NCI-H2171 (cell line): Measurements from ENCODE around the gene VWA3B.
"Not testable (repeated sequence)": the region's sequence is repeated elsewhere in the genome, so short reads cannot be mapped to it uniquely, and the experiment has no call there.

ENCODE experiments used
- DNase-seq: peaks from one replicate; lab custom pipeline; 2025; lab: John Stamatoyannopoulos, UW

The VWA3B gene

DNA sequence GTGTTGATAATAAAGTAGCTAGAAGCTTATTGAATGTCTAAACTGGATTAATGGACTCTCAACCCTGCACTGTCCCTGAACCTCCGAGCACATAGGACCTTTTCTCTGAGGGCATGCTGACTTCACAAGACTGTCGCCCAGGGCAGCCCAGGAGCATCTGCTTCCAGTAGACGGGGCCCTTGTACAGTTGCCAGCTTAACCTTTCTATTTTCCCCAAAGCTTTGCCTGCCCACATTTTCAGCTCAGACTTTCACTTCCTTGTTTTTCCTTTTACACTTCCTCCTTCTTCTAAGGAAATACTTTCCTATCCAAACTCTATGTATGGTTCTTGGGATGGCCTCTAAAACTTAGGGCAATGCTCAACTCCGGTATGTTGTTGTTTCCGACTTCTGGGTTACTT is 1.3 kb downstream of the VWA3B start:
- no peak for DNase-seq

DNA sequence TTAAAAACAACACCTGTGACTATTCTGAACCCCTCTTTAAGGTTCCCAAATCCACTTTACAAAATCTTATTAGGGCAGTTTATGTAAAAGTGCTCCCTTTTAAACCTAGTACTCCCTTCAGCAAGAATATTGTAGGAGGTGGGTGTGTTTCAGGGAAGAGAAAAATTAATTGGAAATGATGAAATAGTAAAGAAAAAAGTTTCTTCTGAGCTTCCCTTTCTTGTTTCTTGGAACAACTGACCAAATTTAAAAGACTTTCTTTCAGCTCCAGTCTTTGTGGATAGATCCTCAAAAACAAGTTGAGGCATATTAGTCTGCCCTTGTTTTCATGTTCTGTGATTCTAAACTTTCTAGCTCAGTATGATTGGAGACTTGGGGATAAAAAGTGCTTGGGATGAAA is 3.0 kb downstream of the VWA3B start:
- no peak for DNase-seq

DNA sequence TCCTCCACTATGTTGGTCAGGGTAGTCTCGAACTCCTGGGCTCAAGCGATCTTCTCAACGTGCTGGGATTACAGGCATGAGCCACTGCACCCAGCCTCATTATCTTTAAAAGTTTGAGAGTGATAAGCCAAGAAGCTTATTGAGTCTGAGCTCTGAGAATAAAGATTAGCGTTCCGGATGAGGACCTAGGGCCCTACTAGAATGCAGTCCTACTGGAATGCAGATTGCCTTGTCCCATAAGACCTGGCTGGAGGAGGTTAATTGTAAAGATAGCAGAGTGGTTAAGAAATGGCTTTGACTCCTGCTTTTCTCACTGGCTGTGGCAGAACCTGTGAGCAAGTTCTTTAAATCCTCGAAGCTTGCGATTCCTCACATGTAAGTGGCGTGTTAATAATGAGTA is 4.0 kb downstream of the VWA3B start:
- DNase-seq = no peak

DNA sequence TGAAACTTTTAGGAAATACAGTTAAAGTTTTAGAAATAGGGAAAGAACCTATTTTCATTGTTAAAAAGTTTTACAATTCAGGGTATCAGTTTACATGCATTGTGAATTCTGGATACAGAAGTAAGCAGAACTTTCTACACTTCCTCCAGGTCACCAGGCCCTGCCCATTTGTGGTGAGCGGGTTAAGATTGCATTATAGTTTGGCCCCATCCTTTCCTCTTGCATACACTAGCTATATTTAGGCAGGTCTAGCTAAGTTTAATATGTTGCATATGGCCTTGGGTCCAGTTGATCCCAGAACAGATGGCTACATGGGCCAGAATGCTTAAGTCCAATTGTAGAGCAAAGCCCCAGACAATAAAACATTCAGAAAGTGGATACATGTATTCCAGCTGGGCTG is 4.8 kb downstream of the VWA3B start:
- DNase-seq = no peak

DNA sequence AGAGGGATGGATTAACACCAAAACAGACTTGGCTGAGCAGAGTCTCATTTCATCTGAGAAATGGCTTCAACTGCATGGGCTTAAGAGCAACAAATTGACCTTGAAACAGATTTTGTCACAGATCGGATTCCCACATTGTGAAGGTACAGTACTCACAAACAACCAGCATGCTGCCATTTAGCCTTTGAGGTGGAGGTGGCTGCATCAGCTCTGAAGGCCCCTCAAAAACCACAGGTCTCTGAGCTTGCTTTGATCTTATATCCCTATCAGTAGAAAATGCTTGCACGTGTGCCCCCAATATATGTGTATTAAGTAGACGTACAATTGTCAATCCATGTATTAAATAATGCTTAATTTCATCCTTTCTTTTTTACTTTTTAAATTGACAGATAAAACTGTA is 6.2 kb downstream of the VWA3B start:
- DNase-seq = no peak

DNA sequence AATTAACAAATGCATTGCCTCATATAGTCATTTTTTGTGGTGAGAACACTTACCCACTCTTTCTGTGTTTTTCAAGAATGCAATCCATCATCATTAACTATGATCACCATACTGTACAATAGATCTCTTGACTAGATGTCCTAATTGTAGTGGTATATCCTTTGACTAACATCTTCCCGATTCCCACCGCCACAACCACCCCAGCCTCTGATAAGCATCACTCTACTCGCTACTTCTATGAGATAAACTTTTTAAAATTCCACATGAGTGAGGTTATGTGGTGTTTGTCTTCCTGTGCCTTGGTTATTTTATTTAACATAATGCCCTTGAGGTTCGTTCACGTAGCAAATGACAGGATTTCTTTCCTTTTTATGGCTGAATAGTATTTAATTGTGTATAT is 6.6 kb downstream of the VWA3B start:
- no peak for DNase-seq

DNA sequence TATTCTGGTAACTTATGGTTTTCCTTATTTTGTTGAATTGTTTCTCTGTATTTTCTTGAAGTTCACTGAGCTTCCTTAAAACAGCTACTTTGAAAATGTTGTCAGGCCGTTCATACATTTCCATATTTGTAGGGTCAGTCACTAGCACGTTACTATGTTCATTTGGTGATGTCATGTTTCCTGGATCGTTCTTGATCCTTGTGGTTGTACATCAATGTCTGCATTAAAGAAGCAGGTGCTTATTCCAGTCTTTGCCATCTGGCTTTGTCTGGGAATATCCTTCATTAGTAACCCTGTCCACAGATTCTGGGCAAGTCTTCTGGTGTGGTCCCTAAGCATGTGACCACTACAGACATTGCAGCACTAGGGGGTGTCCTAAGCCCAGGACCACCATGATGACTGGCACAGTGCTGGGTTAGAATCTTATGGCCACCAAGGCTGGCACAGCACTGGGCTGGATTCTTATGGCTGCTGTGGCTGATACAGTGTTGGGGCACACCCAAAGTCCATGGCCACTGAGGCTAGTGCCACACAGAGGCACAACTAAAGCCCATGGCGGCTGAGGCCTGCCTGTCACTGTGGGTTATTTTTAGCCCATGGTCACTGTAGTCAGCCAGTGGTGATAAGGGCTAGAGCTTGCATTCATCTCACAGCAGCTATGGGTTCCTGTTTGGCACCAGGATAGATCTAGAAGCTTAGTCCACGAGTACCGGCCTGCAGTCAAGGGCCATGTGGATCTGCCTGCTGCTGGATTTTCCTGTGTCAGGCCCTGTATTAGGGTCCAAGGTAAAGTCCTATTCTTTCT is 13.2 kb downstream of the VWA3B start:
- no peak for DNase-seq

DNA sequence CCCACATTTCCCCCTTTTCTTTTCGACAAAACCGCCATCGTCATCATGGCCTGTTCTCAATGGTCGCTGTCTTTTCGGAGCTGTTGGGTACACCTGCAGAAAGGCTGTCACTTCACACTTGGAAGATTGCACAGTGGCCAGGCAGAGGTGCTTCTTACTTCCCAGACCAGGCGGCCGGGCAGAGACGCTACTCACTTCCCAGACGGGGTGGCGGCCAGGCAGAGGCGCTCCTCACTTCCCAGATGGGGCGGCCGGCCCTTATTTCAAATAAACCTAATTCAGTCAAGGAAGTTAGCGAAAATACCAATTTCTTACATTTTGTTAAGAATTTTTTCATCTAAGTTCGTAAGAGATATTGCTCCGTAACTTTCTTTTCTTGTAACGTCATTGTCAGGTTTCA is 15.3 kb downstream of the VWA3B start:
- DNase-seq = not testable (repeated sequence)

DNA sequence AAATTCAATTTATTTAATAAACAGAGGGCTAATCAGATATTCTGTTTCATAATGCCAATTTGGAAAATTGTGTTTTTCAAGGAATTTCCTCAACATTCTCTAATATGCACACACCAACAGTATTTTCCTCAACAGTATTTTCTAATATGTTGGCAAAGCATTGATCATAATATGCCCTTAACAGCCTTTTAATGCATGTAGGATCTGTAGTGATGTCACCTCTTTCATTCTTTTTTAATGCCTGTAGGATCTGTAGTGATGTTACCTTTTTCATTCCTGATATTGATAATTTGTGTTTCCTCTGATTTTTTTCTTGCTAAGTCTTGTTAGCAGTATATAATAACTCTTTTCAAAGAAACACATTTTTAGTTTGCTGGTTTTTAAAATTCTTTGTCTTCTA is 15.9 kb downstream of the VWA3B start:
- DNase-seq = no peak

DNA sequence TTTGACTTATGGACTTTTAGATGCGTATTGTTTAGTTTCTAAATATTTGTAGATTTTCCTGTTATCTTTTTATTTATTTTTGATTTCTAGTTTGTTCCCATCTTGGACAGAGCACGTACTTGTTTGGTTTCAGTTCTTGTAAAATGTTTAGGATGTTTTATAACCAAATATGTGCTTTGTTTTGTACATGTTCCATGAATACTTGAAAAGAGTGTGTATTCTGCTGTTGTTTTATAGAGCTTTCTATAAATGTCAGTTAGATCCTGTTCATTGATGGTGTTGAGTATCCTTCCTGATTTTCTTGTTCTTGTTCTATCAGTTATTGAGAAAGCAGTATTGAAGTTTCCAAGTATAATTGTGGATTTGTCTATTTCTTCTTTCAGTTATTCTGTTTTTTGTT is 21.1 kb downstream of the VWA3B start:
- no peak for DNase-seq

DNA sequence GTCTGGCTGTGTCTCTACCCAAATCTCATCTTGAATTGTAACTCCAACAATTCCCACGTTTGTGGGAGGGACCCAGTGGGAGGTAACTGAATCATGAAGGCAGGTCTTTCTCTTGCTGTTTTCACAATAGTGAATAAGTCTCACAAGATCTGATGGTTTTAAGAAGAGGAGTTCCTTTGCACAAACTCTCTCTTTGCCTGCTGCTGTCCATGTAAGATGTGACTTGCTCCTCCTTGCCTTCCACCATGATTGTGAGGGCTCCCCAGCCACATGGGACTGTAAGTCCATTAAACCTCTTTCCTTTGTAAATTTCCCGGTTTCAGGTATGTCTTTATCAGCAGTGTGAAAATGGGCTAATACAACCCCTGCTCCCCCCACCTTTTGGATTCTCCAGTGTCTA is 23.8 kb downstream of the VWA3B start:
- DNase-seq = no peak

DNA sequence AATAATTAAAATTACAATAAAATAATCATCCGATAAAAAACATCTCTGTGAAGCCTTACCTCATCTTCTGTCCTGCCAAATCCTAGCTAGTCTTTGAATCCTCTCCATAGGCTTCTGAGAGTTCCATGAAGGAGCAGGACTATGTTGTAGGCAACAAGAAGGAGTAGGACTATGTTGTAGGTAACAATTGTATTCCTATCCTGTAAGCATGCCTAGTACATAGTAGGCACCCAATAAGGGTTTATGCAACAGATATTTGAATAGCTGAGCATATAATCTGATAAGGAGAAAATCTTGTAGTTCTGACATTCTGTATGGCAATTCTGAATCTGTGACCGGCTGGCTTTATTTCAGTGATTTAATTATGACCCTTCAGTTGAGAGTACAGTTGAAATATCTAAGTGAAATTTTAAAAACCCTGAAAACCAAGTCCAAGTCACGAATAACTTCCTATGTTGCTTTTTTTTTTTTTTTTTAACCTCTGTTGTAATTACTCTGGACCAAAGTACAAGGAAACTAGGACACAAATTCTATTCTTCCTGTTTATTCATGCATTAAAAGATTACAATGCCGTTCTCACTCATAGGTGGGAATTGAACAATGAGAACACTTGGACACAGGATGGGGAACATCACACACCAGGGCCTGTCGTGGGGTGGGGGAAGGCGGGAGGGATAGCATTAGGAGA is 27.8 kb downstream of the VWA3B start:
- no peak for DNase-seq

DNA sequence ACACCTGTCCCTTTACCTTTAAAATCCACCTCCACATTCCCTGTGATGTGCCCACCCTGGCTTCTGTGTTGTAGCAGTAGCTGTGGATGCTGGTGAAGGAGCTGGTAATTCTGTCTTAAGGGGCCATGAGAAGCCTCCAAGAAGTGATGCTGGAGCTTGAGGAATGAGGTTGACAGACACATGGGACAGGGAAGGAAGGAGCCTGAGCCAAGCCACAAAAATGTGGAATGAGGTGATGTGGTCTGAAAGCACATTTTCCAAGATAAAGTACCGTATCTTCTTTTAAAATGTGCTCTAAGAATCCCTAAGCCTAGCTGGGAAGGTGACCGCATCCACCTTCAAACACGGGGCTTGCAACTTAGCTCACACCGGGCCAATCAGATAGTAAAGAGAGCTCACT is 31.2 kb downstream of the VWA3B start:
- no peak for DNase-seq

DNA sequence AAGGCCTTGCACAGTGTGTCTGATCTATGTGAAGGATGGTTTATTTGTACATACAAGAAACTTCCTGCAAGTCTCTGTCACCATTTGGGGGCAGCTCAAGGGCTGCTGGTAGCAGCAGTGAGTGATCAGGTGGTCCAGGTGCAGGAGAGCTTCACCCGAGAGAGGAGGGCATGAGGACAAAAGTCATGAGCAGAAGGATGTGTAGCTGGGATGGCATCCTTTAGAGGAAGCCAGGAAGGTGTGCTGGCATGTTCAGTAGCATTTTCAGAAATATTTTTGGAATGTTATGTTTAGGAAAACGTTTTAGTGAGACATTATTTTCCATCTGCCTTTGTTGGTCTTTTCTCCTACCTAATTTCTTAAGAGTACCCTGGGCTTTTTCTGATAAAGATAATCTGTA is 31.9 kb downstream of the VWA3B start:
- no peak for DNase-seq

DNA sequence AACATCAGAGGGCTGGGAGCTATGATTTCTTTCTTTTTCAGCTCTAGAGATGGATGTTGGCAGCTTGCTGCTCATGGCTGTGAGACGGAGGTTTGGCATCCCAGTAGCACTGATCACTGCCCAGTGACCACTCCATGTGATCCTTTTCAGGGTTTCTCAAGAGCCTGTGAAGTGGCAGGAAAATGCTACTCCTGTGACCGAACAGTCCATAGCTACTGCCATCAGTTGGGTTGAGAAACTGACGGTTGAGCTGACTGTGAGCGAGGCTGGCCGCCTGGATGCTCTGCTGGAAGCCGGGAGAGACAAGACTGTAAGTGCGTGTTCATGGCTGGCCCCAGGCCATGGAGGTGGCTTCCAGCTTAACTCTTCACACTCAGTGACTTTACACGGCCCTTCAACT is 34.2 kb downstream of the VWA3B start:
- DNase-seq = no peak

DNA sequence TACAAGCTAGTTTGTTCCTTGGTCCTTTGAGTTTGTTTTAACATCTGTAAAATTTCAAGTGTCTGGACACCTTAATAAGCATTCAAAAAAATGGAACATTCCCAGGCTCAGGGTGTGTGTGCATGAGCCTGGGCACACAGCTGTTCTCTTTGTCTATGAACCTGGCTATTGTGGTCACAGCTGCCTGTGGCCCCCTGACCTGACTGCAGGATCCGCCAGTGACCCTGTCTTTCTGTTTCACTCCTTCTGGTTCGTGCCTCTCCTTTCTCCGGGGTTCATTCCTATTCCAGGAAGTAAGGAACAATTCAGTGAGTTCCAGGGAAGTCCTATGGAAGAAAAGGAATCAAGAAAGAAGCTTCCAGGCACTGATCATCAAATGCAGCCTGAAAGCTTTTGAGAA is 35.6 kb downstream of the VWA3B start:
- no peak for DNase-seq

DNA sequence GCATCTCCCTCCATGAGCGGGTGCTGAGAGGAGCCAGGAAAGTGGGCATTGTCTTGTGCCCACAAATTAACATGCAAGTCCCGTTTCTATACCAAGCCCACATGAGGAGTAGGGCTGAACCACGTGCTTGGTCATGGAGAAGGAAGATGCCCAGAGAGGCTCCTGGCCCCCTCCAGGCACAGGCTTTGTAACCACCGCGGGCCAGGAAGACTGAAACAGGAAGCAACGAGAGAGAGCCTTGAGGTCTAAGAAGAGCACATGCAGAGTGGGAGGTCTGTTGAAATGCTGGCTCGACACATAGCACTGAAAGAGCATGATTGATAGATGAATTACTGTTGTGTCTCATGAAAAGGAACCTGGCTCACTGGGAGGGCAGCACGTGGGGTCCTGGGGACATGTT is 36.3 kb downstream of the VWA3B start:
- no peak for DNase-seq

DNA sequence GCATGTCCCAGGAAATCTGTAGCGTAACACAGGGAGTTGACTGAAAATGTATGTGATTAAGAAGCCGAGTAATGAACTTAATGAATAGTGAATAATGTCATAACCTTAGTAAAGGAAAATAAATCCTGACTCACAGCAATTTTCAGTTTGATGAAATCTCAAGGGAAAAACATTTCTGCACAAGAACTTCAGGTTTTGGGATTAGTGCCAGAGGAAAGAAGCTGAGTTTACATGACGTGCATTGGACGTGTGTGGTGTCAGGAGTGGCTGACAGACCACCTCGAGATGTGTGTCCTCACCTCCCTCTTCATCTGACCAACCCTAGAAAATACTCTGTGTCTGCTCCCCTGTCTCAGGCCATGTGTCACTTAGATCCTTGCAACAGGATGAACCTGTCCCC is 39.1 kb downstream of the VWA3B start:
- DNase-seq = no peak

DNA sequence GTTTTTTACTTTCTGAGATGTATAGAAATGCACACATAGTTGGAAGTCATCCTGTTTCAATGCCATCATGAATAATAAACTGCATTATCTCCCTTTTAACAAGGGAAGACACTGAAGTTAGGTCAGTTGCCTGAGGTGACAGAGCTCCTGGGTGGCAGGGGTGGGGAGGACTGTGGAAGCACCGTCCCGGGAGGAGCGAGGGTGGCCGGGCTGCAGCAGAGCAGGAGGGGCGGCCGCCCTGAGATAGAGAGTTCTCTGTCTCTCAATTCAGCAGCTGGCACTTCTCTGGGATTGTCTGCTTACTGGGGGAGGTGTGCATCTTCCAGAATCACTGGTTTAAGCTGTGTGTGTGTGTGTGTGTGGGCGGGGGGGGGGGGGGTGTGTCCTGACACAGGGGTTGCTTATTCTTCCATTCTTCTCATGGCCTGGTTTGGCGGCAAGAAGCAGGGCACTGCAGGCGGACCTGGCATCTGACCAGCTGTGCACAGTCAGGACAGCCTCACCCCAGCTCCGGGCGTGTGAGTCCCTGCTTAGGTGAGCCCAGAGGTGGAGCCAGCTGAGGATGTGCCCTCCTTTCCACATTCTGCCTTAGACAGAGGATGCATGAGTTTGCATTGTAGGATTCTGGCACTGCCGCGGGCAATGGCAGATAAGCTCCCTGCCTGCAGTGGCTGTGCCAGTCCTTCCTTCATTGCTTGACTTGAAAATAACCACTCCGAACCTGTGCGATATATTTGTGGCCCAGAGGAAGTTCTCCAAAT is 40.4 kb downstream of the VWA3B start:
- DNase-seq = no peak

DNA sequence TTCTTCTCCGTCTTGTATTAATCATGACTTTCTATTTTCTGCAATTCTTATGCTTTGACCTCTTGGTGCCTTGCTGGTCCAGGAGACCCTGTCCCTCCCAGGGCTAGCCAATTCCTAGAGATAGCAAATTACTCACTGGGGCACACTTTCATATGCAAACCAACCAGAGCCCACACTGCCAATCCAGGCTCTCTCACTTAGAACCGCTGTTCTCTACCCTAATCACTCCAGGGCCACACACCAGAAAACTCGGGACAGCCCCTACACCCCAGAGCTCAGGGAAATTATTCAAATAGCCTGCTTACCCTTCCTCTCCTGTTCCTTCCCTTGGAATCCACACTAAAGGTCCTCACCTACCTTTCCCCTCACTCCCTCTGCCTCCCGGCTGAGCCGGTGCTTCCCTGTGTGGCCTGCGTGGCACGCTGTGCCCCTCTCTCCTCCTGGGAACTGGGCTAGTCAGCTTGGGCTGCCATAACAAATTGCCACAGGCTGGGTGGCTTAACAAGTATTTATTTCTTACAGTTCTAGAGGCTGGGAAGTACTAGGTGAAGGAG is 41.7 kb downstream of the VWA3B start:
- no peak for DNase-seq

DNA sequence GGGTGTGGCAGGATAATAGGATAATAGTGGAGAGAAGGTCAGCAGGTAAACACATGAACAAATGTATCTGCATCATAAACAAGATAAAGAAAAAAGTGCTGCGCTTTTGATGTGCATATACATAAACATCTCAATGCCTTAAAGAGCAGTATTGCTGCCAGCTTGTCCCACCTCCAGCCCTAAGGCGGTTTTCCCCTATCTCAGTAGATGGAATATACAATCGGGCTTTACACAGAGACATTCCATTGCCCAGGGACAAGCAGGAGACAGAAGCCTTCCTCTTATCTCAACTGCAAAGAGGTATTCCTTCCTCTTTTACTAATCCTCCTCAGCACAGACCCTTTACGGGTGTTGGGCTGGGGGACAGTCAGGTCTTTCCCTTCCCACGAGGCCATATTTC is 43.1 kb downstream of the VWA3B start:
- DNase-seq = not testable (repeated sequence)

DNA sequence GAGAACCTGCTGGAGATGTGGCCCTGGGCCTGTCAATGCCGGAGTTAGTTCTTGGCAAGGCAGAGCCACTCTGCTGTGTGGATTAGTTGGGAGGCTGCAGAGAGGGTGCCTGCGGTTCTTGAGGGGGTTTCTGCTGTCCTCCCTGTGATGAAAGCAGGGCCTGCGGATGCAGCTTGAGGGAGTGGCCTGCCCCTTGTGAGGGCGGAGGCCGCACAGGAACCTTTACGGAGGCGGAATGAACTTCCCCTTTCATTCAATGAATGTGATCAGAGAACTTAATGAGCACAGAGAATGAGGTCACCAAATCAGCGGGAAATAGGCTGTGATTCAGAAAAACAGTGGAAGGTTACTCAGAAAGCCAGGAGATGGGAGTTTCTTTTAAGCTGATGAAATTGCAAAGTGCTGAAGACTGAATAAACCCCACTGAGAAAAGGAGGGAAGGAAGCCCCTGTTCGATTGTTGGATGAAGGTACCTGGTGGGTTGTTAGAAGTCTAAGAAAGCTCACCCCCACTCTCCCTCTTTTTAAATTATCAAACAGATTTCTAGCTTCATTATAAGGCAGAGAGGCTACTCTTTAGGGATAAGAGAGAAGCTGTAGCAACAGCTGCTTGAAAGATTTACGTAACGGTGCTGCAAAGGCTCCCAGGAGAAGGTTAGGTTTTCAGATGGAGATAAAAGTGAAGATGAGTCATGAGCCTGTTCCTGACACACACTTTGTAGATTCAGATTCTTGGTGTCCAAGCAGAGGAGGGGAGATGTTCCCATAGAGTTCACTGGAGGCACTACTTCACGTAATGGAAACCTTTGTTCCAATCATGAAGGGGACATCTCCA is 47.4 kb downstream of the VWA3B start:
- DNase-seq = no peak
